Activated CD4-positive, alpha-beta T cell treated with anti-CD3 and anti-CD28 coated beads, Interleukin-2, amount 50 U/mL, for 4 hours (primary cell): ENCODE results near the gene GREB1.

Experiments used
- DNase-seq, 2 experiments: peaks; one replicate each; pipeline ENCODE4 v3.0.0-alpha.2; 2020

GREB1 gene

DNA sequence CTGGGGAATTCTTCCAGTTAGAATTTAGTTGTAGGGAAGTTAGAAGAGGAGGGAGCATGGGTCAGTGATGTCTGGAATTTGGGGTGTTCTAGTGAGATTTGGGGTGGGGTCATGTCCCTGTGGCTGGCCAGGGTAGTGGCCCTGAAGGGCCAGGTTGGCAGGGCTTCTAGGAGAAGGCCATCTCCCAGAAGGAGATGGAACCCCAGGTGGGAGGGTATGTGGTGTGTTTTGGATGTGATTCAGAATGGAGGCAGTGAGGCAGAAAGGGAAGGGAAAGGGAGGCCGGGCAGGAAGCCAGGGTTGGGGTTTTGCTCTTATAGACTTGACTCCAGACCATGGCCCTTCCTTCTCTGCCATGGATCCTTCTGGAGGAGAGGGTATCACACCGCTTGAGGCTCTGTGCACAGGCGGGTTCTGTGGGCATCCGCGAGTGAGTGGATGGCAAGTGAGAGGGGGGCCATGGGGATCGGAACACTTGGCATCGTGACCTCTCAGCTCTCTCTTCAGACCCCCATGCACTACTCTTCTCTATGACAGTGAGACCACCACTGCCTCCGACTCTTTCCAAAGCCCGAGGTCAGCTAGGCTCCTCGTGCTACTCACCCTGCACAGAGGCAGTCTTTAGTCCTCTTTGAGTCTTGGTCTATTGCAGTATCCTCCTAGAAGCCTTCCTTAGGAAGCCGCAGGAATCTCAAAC lies 7.3 kb downstream of the GREB1 start:
- DNase-seq, result no peak

DNA sequence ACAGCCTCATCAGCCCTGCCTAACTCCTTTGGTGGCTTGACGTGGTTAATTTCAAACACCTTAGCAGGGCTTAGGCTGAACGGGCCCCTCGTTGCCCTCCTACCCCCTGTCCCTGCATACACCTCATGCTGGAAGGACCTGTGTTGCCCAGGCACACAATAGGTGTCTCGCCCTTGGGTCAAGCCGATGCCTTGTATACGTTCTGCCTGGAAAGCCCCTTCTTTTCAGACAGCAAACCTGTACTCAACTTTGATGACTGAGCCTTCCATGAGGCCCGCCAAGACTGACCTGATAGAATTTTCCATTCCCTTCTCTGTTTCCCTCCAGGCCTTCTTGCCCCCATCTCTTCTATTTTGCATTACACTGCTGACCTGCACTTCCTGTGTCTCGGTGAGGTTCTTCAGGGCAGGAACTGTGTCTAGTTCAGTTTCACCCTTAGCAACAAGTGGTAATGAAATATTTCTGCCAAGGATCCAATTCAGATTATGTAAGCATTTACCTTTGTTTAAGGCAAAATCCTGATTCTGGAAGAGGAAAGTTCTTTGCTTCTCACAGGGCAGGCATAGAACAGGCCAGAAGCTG lies 7.9 kb downstream of the GREB1 start:
- no peak for DNase-seq

DNA sequence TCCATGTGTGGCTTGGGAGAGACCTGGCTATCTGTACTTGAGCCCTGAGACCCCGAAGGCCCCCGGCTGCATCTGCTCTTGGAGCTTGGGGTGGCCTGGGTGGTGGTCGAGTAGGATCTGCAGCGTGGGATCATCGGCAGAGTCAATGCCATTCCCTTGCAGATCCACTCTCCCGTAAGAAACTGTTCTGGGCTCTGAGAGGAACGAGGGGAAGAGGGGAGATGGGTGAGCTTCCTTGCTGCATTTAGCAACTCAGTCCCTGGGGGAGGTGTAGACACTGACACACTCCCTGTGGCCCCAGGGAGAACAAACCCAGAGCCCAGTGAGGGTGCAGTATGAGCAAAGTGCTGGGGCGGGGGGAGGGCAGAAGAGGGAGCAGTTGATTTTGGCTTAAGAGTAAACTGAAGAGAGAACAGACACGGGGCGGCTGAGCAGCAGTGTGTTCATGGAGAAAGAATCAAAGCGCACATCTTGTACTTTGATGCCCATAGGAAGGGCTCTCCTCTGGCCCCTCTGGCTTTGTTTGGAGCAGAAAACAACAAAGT lies 8.5 kb downstream of the GREB1 start:
- DNase-seq, result no peak

DNA sequence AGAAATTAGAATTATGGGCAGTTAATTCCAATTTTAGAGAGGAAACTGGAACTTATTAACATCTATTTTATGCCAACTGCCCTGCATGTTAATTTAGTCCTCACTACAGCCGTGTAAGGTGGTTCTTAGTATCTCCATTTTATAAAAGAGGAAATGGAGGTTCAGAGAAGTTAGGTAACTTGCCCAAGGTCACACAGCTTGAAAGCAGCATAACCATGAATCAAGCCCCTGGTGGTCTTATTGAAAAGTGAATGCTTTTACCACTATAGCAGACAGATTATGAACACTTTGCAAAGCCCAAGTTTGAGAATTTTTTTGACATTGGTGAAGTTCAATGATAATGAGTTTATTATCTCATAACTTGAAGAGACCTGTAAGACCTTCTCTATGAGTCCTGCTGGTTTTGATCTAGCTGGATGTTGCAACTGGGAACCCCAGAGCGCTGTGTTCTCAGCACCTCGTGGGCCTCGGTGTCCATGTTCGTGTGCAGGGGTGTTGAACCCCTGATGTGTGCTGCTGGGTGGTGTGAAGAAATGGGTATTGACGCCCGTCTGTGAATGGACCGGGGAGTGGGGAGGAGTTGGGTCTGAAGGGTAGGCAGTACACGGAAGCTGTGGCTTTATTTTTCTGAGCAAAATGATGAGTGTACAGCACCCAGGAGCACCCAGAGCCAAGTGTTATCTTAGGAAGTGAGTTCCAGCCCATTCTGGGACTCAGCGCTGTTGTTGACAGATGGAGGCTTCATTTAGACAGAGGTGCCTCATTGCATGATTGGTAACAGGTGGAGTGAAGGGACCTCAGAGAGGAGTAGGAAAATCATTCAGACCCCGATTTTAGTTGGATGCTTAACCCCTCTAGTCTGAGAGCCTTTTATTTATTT lies 9.7 kb downstream of the GREB1 start:
- DNase-seq, result no peak

DNA sequence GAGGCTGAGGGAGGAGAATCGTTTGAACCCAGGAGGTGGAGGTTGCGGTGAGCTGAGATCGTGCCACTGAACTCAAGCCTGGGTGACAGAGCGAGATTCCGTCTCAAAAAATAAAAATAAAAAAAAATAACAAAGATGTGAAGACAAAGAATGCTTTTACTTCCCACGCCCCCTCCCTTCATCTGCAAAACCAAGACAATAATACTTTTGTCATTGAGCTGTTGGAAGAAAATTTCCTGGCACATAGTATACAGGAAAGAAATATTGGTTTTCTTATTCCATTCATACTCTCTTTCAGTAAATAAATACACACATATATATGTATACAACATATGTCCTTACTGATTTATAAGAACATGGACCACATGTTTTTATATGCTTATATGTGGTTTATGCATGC lies 12.2 kb downstream of the GREB1 start:
- DNase-seq, result no peak

DNA sequence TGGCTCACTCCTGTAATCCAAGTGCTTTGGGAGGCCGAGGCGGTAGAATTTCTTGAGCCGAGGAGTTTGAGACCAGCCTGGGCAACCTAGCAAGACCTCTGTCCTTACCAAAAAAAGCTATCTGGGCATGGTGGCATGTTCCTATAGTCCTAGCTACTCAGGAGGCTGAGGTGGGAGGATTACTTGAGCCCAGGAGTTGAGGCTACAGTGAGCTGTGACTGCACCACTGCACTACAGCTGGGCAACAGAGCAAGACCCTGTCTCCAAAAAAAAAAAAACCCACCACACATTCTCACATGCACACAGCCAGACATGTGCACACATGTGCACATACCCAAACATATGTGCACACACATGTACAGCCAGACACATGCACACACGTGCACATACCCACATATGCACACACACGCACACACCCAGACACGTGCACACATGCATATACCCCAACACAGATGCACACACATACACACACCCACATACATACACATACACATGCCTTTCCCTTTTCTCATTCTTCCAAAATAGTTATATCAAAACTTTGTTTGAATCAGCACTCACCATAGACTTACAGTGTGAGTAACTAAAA lies 14.2 kb downstream of the GREB1 start:
- no peak for DNase-seq

DNA sequence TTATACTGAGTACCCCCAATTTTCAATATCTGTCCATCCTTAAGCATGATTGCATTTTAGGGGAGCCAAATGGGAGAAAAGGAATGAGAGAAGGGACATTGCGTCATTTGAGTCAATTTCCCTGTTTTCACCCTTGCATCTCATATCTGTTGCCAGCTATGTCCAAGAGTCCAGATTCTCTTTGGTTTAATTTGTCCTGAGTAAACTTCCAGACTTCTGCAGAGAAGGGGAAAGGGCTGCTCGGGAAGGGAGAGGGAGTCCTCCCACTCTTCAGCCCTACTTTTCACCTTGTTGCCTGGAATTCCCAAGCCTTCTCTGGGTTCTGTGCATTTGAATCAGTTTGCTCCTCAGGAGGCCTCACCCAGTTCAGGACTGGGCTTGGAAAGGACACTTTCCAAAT lies 16.5 kb downstream of the GREB1 start:
- DNase-seq, result no peak

DNA sequence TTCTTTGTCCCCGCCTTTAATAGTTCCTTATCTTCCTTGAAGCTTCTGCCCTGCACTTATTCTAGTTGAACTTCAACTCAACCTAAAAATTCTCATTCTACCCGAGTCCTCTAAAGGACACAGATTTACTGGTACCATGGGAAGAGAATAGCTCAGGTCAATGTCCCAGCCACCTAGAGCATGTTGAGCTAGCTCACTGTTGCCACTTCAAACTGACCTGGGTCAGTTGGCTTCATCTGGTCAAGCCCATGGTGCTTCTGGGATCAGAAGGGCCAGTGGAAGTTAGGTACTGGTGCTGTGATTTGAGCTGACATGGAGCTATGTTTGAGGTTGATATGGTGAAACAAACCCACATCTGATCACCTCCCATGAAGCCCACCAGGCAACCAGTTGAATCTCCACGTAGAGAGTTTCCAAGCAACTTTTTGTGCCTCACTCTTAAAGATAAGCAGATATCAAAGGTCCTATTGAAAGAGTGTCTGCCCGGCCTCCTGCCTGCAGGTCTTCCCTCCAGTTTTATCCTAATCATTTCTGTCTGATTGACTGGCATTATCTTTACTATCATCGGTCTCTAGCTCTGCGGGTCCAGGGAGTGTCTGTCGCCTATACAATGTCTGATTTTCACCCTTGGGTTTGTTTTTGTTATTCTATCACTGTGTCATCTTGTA lies 17.2 kb downstream of the GREB1 start:
- no peak for DNase-seq

DNA sequence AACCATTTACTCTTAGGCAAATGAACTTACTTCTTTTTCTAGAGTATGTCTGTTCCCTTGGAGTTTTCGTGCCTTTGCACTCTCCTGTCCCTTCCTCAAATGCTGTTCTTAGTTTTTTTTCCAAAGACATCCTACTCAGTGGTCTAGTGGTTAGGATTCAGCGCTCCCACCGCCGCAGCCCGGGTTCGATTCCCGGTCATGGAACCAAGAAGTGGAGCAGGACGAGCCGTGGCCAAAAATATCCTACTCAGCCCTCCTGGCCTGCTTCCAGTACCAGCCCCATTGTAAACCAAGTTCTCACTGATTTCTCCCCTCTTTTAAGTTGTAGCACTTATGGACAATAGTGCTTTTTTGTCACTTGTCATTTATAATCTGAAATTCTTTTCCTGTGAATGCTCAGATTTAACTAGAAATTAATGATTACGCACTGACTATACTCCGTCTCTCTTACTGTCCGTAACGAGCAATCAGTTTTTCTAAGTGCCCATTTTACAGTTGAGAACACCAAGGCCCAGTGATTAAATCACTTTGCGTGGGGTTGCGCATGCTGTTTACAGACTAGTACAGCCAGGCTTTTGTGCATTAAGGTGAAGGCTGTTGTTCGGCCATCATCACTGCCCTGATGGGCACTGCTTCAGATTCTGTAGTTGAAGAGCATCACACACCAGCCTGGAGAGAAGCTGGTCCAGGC lies 17.9 kb downstream of the GREB1 start:
- DNase-seq, result no peak

DNA sequence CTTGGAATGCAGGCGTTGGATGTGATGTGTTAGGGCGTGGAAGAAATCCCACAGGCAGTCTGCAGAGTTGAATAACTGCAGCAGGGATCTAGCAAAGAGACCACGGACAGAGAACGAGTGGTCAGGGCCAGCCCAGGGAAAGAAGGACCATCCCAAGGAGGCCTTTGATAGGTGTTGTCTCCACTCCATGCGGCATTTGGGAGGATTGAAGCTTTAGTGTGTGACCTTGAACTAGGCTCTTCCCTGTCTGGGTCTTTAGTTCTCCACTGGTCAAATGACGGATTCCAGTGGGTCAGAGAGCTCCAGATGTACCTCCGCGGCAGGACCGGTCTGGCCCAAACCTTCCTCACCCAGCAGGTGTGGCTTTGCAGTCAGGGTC lies 18.4 kb downstream of the GREB1 start:
- no peak for DNase-seq

DNA sequence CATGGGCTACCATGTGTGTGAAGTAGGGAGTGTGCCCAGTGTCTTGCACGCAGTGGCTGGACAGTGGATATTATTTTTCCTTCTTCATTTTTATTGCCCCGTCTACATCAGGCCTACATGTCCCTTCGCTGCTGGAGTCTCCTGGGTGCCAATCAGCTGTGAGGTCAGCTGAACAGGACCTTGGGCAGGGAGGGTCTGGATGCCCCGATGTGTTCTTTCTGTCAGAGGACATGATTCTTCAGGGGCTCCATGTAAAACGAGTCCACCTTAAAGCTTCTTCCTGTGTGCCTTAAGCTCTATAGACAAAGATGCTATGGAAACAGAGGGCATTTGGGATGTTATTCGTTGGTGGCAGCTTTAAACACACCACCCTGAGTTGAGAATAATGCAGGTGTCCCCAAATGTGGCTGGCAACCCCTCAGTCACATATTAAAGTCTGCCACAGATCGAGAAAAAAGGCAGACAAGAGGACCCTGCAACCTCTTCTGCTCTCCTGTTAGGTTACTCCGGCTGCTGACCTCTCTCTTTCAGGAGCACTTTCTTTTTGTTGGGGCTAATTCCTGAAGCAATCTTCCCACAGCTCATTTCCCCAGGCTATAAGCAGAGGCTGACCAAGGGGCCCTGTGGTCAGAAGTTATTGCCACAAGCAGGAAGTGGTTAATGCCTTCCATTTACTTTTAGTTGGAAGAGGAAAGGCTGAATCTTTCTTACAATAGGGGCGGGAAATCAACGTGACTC lies 20.0 kb downstream of the GREB1 start:
- no peak for DNase-seq

DNA sequence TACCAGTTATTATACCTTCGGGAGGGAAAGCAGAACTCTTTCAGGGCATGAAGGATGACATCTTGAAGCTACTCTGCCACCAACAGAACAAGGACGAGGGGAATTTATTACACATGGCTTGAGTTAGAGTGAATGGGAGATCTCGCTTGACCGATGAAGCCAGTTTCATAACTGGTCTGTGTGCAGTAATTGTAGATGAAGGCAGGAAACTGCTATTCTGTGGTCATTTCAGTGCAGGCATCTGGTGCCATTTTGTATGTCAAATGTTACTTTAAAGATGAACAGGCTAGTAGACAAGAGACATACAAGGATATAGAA lies 20.5 kb downstream of the GREB1 start:
- no peak for DNase-seq

DNA sequence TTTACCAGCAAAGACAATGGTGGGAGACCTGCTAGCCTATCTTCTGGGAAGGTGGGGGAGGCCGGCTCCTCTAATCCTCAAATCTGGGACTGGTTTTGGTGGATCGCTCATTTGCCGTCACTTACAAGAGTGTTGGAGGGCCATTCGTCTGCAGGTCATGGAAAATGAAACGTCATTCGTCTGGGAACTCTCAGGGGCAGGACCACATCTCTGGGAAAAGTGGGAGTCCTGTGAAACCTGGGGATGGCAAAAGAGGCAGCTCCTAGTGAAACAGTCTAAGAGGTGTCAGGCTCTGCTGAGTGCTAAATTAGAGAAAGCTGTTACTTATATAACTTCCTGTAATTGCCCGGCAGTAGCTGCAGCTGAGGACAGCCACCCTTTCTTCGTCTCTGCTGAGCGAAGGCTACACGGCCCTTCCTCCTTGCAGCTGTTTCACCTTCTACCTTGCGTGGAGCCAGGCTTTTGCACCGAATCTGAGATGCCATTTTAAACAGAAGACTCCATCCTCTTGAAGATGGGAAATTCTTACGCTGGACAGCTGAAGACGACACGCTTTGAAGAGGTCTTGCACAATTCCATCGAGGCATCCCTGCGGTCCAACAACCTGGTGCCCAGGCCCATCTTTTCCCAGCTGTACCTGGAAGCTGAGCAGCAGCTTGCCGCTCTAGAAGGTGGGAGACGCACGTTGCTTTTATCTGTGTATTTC lies 22.4 kb downstream of the GREB1 start:
- DNase-seq, result no peak

DNA sequence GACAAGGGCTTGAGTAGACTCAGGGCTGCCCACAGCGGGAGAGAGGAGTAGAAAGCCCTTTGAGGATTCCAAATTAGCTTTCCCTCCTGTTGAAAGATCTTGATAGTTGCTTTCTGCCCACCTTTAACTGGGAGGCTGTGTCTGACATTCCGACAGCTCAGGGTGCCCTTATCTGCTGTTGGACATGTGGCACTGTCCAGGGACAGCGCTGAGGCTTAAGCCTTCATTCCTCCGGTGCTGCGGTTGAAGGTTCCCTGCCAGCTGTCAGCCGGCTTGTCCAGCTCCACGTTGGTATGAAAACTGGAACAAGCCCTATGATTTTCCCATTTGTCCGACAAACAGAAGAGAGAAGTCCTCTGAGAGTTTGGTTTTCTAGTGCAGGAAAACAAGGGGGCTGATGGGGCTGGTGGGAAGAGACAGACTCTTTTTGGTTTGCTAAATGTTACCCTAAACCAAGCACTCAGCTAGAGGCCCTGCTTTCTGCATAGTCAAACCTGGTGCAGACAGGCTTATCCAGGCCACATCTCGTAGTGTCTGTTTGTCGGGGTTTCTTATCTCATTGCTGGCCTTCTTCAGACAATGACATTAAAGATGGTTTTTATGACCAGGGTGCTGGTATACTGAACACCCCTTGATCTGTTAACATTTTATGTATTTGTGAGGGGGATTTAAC lies 24.5 kb downstream of the GREB1 start:
- DNase-seq, result no peak

DNA sequence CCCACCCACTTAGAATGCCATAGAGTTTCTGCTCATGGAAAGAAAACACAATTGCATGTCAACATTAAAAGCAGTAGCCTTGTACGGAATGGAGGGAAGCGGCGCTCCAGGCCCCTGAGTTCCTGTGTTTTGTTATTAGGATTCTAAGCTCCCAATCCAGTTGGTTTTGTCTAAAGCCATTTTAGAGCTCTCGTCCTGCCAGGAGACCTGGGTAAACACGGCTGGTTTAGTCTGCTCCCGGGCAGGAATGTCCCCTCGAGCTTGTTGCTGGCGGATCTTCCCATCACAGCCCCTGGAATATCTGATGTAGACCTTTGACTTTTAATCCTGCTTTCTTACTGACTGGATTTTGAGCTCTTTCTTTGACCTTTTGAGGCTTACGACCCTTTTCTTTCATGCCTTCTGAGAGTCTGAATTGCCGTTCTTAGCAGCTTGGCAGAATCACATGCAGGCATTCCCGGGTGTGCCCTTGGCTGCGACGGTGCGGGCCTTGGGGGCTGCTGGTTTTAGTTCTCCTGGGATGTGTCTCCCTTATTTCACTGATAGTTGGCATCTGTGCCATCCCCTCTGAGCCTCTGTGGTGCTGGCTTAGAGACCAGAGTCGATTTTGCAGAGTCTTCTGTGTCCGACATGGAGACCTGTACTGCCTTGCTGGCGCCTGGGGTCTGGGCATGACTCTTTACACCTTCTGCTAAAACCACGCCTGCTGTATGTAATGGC lies 25.4 kb downstream of the GREB1 start:
- DNase-seq, result no peak

DNA sequence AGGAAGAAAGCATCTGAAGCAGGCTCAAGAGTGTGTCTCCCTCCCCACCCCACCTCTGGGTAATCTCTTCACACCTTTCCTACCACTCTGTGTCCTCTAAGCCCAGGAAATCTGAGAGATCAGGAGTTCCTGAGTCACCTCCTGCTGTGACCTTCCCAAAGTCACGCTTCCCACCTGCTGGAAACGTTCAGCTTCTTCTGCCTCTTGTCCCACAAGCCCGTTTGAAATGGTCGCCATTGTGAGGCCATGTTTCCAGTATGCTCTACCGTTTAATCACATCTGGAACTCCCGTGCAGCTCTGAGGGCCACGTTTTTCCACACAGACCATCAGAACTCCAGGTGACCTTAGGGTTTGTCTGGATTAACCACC lies 25.9 kb downstream of the GREB1 start:
- no peak for DNase-seq

DNA sequence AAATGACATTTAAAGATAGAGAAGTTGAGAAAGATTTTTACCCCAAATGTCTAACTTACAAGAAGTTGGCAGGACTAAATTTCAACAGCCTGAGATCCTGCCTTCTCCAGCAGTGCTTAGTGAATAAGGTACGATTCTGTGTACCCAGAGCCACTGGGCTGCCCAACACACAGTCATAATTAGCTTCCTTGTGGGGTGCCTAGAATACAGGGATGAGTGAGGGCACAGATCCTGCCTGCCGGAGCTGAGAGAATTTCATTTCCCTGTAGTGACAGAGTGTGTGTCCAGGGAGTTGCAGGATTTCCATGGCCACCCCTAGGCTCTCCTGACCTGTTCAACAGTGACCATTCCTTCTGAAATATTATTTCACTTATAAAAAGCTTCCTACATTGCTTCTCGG lies 27.0 kb downstream of the GREB1 start:
- no peak for DNase-seq

DNA sequence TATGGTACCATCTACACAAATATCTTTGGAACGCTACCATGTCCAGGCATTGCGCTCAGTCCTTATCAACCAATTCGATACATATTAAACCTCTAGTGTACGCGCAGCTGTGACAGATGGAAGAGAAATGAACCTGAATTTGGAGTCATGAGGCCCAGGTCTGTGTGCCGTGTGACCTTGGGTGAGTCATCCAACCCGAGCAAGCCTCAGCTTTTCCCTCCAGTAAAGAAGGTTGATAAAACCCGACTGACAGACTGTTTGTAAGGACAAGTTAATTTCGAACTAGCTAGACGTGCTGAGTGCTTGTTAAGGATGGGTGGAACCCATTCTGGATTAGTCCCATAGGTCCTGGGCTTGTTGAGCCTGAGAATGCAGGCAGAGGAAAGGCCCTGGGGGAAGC lies 28.2 kb downstream of the GREB1 start:
- DNase-seq, result no peak

DNA sequence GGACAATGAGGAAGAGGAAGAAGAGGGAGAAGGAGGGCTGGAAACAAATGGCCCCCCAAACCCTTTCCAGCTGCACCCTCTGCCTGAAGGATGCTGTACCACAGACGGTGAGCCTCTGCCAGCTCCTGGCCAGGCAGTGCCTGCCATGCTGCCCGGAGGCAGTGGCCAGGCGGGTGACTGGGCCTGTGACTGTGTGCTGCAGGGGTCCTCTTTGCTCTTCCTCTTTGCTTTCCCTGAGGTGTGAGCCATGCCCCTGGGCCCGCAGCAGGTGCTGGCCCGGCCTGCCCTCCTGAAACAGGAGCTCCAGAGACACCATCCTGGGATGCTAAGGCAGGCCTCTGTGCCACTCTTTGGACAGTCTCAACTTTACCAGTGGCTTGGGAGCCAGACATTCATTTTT lies 28.6 kb downstream of the GREB1 start:
- no peak for DNase-seq
